T follicular helper cell (primary cell): ENCODE results near the gene PFN4.
A peak's percentile ranks its signal among the peaks of the same experiment; 100 is the strongest.

Experiments used
- DNase-seq: peaks from one replicate; pipeline ENCODE4 v3.0.0-alpha.2; 2020; ENCODE audit warnings: low read depth

PFN4 gene

DNA sequence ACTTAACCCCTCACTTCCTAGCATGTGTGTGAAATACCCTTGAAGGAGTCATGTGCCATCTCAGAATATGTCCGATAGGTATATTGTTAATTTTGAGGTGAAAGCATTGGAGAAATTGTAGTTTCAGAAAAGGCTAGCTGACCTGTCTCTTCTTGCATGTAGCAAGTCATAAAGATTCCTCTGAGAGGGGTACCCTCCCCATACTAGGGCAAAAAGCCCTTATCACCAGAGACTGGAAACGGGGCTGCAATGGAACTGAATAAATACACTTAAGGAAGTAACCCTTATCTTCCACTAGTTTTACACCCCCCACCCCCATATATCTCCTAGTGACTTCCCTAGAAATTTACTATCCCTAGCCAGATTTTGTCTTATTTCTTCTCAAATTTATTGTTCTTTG is 45.3 kb downstream of the PFN4 start:
- DNase-seq = no peak

DNA sequence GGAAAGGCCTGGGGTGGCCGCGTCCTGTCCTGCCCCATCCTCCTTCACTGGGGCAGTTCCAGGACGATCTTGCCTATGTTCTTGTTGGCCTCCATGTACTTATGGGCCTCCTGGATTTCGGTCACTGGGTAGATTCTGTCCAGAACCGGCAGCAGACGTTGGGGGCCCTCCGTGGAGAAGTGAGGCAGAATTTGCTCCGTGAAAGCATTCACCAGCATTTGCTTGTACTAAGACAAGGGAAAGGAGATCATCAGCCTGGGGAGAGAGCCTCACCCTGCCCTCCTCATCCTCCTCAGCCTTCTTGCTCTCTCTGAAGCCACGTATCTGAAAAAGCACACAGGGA is 45.6 kb downstream of the PFN4 start:
- no peak for DNase-seq

DNA sequence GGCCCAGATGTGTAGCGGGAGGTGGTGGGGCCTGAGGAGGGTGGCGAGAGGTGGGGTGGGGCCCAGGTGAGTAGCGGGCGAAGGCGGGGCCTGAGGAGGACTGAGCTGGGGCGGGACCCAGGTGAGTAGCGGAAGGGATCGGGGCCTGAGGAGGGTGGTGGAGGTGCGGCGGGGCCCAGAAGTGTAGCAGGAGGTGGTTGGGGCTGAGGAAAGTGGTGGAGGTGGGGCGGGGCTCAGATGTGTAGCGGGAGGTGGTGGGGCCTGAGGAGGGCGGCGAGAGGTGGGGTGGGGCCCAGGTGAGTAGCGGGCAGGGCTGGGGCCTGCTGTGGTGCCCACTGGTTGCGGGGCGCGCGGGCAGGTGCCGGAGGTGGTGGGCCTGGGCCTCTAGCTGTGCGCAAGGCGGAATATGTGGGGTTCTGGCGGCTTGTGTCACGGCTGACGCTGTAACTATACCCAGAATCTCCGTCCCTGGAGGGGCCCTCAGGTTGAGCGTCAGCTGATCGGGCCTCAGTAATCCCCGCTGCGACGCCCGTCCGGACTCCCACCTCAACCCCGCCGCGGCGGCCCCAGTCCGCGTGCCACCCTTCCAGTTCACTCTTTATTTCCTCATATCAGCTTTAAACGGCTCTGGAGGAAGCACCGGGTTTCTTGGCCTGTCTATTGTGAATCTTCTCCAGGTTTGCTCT is 46.1 kb downstream of the PFN4 start:
- no peak for DNase-seq

DNA sequence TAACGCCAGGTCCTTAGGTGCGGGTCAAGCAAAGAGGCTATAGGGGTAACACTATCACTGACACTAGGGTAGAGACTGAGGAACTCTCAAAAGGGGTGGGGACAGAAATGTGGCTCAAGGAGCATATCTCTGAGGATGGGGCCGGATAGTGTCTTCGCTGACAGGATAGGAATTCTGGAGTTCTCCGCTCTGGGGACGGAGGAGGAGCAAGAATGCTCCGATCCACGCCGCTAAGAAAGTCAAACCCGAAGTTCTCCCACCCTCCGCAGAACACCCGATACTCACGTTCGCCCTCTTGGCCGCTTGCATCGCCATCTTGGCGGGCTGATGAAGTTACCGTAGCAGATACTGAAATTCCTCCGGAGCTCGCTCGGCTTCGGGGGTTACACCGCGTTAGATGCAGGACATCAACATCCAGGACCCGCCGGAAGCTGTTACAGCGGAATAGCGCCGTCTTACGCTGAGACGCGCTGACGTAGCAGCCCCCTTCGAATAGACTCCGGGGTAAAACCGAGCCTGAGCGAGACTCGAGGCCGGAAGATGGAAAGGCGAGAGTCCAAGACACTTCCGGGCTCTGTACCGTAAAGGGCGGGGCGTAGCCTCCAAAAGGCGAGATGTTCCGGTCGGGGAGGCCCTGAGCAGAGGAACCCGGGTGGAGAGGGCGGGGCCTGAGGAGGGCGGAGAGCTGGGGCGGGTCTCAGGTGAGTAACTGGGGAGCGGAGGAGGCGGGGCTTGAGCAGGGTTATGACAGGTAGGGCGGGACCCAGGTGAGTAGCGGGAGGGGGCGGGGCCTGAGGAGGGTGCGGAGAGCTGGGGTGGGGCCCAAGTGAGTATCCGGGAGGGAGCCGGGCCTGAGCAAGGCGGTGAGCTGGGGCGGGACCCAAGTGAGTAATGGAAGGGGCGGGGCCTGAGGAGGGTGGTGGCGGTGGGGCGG is 47.0 kb downstream of the PFN4 start, which contains the start of gene SF3B6:
Gene SF3B6, minus strand, starts transcription at position 412 of the 934 bp plus-strand sequence. Its CDS starts 97 bp downstream, at position 315.
- DNase-seq = peak; percentile 100

DNA sequence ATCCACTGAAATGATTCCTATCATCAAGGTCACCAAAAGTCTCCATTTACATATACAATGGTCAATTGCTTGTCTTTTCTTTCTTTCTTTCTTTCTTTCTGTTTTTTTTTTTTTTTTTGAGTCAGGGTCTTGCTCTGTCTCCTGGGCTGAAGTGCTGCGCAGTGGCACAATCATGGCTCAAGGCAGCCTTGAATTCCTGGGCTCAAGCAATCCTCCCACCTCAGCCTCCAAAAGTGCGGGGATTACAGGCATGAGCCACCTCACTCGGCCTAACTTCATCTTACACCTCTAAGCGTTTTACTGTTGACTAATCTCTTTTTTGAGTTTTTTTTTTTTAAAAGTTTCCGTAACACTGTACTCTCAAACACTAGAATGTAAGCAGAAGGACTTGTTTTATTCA is 47.9 kb downstream of the PFN4 start:
- no peak for DNase-seq

DNA sequence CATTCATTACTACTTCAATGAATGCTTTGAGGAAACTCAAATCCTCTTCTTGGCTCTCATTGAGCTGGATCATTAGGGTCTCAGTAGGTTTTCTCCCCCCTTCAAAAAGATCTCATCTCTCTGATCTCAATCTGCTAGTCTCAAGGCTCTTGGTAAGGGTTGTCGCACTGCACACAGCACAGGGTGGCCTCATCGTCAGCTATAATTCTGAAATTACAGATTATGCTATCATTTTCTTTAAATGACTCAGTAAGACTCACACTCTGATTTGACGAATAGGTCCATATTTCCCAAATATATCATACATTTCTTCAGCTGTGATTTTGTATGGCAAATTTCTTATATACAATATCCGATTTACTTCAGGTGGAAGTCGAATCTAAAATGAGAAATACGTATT is 49.3 kb downstream of the PFN4 start:
- no peak for DNase-seq

DNA sequence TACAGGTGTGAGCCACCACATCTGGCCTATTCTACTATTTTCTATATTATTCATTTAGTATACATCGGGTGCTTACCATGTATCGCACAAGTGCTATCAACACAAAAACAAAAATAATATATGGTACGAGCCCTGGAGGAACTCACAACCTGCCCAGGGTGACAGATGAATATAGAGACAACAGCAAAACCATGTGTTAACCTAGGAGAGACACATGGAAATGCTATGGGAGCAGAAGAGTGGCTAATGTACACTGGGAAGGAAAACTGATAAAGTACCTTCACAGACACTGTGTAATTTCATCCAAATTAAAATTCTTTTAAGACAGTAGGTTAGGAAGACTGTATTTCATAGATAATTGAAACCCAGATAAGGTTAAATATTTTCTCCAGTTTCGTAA is 50.9 kb downstream of the PFN4 start:
- DNase-seq = no peak

DNA sequence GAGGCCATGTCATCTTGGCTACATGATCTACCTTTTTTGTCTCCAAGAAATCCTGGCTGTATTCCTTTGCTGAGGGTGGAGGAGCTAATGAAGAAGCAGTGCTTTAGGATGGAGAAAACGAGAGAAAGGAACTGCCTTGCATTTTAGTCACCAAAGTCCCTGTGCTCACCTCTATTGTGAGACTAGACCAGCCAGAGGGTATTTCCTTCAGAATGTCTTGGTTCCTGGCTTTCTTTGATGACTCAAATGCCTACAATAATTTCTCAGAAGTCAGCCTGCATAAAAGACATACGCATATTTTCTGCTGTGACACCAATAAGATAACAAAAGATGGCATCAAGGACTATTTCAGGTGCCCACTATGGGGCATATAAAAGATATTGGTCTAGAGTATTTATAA is 57.8 kb downstream of the PFN4 start:
- DNase-seq = no peak
